GM18870 (cell line): ENCODE data around the gene LBX2.

ENCODE experiments used
- ATAC-seq: cut with Tn5 transposase; IDR thresholded peaks from one replicate; pipeline ENCODE4 v1.9.1; 2021; ENCODE audit warnings: moderate library complexity; ENCODE audit not compliant: unreplicated experiment

LBX2 gene, protein sequence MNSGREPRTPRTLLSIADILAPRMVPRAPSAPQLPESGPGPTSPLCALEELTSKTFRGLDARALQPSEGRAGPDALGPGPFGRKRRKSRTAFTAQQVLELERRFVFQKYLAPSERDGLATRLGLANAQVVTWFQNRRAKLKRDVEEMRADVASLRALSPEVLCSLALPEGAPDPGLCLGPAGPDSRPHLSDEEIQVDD

DNA sequence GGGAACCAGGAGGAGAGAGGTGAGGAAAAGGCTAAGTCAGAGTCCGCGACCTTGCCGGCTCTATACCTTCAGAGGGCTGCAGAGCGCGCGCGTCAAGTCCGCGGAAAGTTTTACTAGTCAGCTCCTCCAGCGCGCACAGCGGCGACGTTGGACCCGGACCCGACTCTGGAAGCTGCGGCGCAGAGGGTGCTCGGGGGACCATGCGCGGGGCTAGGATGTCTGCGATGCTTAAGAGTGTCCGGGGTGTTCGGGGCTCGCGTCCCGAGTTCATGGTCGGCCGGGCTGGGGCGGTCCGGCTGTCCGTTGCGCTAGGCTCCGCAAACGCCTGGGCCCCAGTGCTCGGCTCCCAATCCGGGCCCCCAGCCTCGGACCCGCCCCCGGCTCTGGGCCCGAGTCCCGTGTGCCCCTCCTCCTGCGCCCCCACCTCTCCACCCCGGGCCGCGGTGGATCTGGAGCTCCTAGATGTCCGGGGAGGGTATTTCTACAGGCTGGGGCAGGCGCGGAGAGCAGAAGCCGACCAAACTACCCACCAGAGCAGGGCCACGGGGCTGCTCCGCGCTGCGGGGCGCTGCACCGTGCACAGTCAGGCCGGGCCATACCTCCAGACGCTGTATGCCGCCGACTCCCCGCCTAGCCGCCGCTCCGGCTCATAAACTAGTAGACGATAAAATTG lies at the start of gene LBX2:
TSS of gene LBX2 (minus strand) at position 337 of the 673 bp plus-strand sequence. CDS start at position 271, 66 bp downstream.
- ATAC-seq: no peak

DNA sequence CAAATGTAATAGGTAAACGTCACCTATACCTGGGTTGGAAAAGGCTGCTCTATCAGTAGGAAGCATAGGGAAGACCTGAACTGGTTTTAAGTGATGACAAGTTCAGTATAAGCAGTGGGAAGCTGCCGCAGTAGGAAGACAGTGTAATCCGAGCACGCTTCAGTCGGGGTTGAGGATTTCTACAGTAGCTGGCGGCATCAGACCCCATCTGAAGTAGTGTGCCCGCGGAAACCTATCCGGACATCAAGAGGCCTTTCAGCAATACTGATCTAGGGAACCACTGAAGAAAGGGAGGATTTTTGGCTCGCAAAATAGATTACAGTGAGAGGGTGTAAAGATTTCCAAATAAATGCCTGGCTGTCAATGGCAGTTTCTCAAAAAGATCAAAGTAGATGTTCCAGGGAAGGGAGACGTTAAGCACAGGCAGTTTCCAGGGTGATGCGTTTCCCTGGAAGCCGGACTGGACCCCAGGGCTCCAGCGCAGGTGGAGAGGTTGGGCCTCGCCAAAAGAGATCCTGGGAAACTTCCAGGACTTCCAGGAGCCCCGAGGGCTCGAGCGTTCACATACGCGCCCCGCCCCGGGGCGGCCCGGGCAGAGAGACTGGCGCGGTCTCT lies 49.0 kb upstream of the LBX2 start:
- no peak for ATAC-seq

DNA sequence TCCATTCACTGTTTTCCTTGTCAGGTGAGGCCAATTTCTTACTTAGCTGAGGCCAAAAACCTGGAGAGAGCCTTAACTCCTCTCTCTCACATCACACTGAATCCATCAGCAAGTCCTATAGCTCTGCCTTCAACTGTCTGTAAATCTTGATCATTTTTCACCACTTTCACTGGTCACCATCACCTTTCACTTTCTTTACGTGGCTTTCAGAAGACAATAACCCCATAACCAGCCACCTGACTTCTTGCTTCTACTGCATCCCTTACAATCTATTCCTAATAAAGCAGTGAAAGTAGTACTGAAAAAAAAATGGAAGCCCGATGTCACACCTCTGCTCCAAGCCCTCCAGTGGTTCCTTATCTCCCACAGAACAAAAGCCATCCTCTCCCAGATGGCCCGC lies 46.6 kb upstream of the LBX2 start:
- no peak for ATAC-seq

DNA sequence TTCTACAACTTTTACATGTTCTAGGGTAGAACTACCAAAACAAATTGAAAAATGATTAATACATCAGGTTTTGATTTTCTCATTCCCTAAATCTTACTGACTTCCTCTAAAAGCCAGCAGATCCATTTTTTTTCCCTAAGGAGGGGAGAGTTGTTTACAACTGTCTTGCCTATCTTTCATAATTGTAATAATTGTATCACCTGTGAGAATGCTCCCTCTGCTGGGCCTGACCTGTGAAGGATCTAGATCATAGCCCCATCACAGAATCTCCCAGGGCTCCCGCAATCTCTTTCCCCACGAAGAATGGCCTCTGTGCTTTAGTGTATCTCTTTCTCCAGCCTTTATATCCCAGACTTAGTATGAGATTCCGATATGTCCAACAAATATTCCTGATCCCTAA lies 45.2 kb upstream of the LBX2 start:
- no peak for ATAC-seq

- ATAC-seq: no peak
Observed at GRCh38 chr2:74542978-74543377, 43.6 kb upstream of the LBX2 start.

- ATAC-seq: no peak
Observed at GRCh38 chr2:74540291-74540690, 40.9 kb upstream of the LBX2 start.

GRCh38 chr2:74538881-74539339 lies 39.5 kb upstream of the LBX2 start:
- no peak for ATAC-seq

DNA sequence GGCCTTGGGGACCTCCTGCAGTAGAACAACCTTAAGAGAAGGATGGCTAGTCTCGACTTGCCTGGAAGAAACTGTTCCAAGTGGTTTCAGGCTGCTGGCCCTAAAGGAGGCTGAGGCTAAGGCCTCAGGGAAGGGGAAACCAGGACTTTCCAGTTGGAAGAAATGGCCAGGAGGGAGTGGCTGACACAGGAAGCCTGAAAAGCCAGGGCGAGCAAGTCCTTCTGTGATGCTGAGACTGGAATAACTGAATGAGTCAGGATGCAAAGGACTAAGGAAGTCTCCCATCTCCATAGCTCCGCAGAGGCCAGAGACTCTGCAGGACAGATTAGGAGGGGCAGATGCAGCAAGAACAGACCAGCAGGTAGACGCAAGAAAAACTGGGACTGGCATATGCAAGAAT lies 37.7 kb upstream of the LBX2 start:
- ATAC-seq: no peak

- ATAC-seq: no peak
Observed at GRCh38 chr2:74536166-74536950, 37.0 kb upstream of the LBX2 start.

GRCh38 chr2:74535440-74535965 lies 36.1 kb upstream of the LBX2 start:
- ATAC-seq: no peak

DNA sequence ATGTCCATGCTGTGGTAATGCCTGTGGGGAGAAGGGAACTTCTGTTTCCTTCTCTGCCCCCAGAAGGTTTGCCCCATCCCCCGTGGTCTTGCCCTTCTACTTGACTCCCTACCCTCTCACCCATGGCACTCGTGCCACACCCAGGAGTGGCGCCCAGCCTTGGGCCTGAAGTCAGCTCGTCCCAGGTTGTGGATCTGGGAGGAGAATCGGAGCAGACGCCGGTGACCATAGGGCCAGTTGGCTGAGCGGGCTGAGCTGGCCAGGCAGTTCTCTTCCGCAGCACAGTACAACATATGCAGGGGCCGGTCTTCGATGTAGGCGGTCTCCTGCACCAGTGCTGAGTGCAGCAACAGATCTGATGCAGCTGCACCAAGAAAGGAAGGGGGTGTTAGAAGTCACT lies 35.0 kb upstream of the LBX2 start:
- ATAC-seq: no peak

DNA sequence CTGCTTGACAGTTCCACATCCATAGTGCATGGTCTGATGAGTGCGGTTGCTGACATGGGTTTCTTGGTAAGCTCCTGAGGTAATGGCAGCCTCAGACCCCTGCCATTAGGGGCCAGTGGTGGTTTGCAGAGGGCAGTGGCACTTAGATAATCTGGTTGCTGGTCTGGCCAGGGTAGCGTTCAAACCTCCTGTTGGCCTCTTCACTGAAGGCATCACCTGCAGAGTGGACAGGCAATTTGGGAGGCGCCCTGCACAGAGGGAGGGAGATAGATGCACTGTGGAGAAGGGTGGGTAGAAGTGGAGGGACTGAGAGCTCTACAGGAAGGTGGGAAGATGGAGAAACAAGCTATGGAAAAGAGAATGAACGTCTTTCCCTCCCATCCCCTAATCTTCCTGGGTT lies 34.1 kb upstream of the LBX2 start:
- ATAC-seq: no peak

DNA sequence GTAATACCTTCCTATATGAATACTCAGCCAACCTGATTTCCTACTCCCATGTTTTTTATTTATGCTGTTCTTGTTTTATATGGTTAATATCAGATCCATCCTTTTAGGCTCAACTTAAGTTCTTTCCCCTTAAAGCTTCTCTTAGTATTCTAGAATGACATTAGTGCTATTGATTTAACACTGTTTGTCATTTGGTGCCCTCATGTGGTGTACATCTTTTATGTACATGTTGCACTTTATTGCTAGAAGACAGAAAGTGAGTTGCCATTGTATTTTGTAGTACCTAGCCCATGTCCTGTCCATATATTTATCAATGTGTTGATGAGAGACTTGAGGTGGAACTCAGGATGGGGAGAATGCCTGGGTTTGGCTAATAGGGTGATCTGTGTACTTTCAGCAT lies 32.8 kb upstream of the LBX2 start:
- ATAC-seq: no peak

- no peak for ATAC-seq
Observed at GRCh38 chr2:74531666-74532065, 32.3 kb upstream of the LBX2 start.

GRCh38 chr2:74530239-74531187 lies 31.1 kb upstream of the LBX2 start:
- peak; percentile 32 for ATAC-seq

GRCh38 chr2:74529357-74530238 lies 30.2 kb upstream of the LBX2 start, which contains the start of the genes AUP1 and HTRA2:
TSS of gene AUP1 (minus strand) at chr2:74529706. CDS start at chr2:74529629, 77 bp downstream.
TSS of gene HTRA2 (plus strand) at chr2:74529933. CDS start at chr2:74530007, 74 bp downstream.
- peak; percentile 76 for ATAC-seq

- ATAC-seq: peak; percentile 4
Observed at GRCh38 chr2:74528600-74529356, 29.4 kb upstream of the LBX2 start.

DNA sequence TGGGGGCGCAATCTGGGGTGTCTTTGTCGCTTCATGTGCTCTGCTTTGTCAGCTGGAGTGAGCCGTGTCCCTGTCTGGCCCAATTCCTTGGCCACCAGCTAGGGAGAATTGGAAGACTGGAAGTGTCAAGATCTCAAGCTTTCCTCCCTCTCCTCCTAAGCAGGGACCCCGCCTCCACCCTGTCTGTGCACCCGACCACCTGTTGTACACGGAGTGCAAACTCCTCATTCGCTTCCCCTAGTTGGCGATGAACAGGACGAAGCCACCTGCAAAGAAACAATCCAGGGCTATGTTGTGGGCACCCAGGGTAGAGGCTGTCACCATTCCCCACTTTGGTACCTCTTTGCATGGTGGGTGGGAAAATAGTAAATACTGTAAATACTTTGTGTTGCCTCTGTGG lies 28.3 kb upstream of the LBX2 start:
- ATAC-seq: no peak
